Testis (tissue), 2 donors: Measurements from ENCODE around the gene MYO3A.

Experiments used
- POLR2A ChIP-seq: fragments of 450-650 bp; IDR thresholded peaks from one replicate; pipeline ENCODE4 v1.6.1; 2017; ENCODE audit warnings: antibody characterized with exemption, mild to moderate bottlenecking, moderate library complexity
- TF ChIP-seq, protein P1 (sequence below), 3 experiments: fragments of 450-650 bp in 2 of 3; fragments of 200-600 bp in 1 of 3; sonication (generic) in 1 of 3; IDR thresholded peaks; one replicate each; pipeline ENCODE4 v1.5.1; 2016 to 2019; ENCODE audit warnings: antibody characterized with exemption in 3 of 3, mild to moderate bottlenecking in 2 of 3, moderate library complexity in 1 of 3

DNA sequence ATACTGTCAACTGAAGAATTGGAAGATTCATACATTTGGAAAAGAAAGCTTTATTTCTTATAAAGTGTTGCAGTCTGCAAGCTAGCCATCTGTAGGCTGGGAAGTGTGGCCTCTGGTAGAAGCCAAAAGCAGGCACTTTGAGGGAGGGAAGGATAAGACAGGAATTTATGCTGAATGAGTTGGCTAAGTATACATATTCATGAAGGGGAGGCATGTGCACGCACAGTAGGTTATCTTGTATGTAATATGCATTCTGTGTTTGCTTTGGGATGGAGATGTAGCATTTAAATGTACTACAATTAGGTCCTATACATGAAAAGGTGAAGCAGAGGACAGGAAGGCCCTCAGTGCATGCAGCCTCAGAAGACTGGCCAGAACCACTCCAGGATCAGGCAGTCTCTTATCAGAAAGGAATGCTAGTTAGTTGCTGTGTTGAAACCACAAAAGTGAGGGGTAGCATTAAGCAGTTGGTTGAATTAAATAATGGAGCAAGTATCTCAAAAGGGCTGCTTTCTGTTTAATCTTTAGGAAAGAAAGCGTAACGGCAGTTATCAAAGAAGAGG, 40.9 kb downstream of the MYO3A start:
- TF ChIP-seq, protein P1, sequence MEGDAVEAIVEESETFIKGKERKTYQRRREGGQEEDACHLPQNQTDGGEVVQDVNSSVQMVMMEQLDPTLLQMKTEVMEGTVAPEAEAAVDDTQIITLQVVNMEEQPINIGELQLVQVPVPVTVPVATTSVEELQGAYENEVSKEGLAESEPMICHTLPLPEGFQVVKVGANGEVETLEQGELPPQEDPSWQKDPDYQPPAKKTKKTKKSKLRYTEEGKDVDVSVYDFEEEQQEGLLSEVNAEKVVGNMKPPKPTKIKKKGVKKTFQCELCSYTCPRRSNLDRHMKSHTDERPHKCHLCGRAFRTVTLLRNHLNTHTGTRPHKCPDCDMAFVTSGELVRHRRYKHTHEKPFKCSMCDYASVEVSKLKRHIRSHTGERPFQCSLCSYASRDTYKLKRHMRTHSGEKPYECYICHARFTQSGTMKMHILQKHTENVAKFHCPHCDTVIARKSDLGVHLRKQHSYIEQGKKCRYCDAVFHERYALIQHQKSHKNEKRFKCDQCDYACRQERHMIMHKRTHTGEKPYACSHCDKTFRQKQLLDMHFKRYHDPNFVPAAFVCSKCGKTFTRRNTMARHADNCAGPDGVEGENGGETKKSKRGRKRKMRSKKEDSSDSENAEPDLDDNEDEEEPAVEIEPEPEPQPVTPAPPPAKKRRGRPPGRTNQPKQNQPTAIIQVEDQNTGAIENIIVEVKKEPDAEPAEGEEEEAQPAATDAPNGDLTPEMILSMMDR (IDR thresholded peaks at IDR 0.05) = no peak
- TF ChIP-seq POLR2A = no peak
